HepG2 (cell line): ENCODE results near the gene LOXL3. TPM values are rescaled to one million over a fixed set of nuclear protein-coding genes. Genes with fewer than 3 reads are reported as not detected.

ENCODE experiments used
- BRCA1 ChIP-seq: sonication (generic); formaldehyde crosslinking; IDR thresholded peaks from 2 replicates; pipeline ENCODE4 v1.4.0; 2020; ENCODE audit warnings: missing genetic modification reagents
- CAMTA2 ChIP-seq: sonication (generic); formaldehyde crosslinking; IDR thresholded peaks from 2 replicates; pipeline ENCODE4 v1.4.0; 2020; ENCODE audit warnings: mild to moderate bottlenecking, missing genetic modification reagents, borderline replicate concordance
- CENPT ChIP-seq: sonication (generic); formaldehyde crosslinking; IDR thresholded peaks from 2 replicates; pipeline ENCODE4 v1.8.0; 2022; ENCODE audit warnings: low read depth, mild to moderate bottlenecking, moderate library complexity, missing genetic modification reagents
- CREM ChIP-seq, 2 experiments: sonication (generic) in 1 of 2; formaldehyde crosslinking in 1 of 2; IDR thresholded peaks; 2 replicates each; pipeline versions ENCODE4 v1.4.0 to v1.6.1; 2016 to 2020; ENCODE audit warnings: antibody characterized with exemption in 1 of 2, mild to moderate bottlenecking in 1 of 2, missing genetic modification reagents in 1 of 2
- ELF3 ChIP-seq: IDR thresholded peaks from 2 replicates; pipeline ENCODE4 v1.6.1; 2016; ENCODE audit warnings: missing genetic modification reagents, missing compliant biosample characterization
- GATAD1 ChIP-seq: IDR thresholded peaks from 2 replicates; pipeline ENCODE4 v1.6.1; 2016; ENCODE audit warnings: missing genetic modification reagents, missing compliant biosample characterization
- HOXA3 ChIP-seq: sonication (generic); formaldehyde crosslinking; IDR thresholded peaks from 2 replicates; pipeline ENCODE4 v1.5.0; 2020; ENCODE audit warnings: missing genetic modification reagents
- MIXL1 ChIP-seq: IDR thresholded peaks from 2 replicates; pipeline ENCODE4 v1.6.1; 2016
- RAD51 ChIP-seq: fragments of 450-650 bp; IDR thresholded peaks from 2 replicates; pipeline ENCODE4 v1.6.1; 2016; ENCODE audit warnings: borderline replicate concordance
- SP4 ChIP-seq: sonication (generic); formaldehyde crosslinking; IDR thresholded peaks from 2 replicates; pipeline ENCODE4 v1.8.1; 2023; ENCODE audit warnings: mild to moderate bottlenecking, missing genetic modification reagents
- TSC22D2 ChIP-seq: sonication (generic); formaldehyde crosslinking; IDR thresholded peaks from 2 replicates; pipeline ENCODE4 v1.5.1; 2020; ENCODE audit warnings: missing genetic modification reagents, mild to moderate bottlenecking, borderline replicate concordance
- ZC3H13 ChIP-seq: sonication (generic); formaldehyde crosslinking; IDR thresholded peaks from 2 replicates; pipeline ENCODE4 v1.8.1; 2023; ENCODE audit warnings: mild to moderate bottlenecking, missing genetic modification reagents, moderate library complexity
- ZFP90 ChIP-seq: sonication (generic); formaldehyde crosslinking; IDR thresholded peaks from 2 replicates; pipeline ENCODE4 v1.8.0; 2022; ENCODE audit warnings: missing genetic modification reagents, mild to moderate bottlenecking, inconsistent platforms, borderline replicate concordance
- ZNF235 ChIP-seq: sonication (generic); formaldehyde crosslinking; IDR thresholded peaks from 2 replicates; pipeline ENCODE4 v1.8.1; 2023; ENCODE audit warnings: mild to moderate bottlenecking, missing genetic modification reagents, borderline replicate concordance
- ZNF343 ChIP-seq: sonication (generic); formaldehyde crosslinking; IDR thresholded peaks from 2 replicates; pipeline ENCODE4 v1.4.0; 2020; ENCODE audit warnings: mild to moderate bottlenecking, missing genetic modification reagents
- ZNF614 ChIP-seq: IDR thresholded peaks from 2 replicates; pipeline ENCODE4 v1.6.1; 2018; ENCODE audit warnings: missing biosample characterization, missing genetic modification reagents, inconsistent platforms, borderline replicate concordance
- polyA plus RNA-seq, 8 experiments: library from polyadenylated mRNA; depleted of rRNA in 3 of 8; stranded (reverse) in 7 of 8; unstranded in 1 of 8; fragments of >200 nt; fragmentation: Illumina TruSeq in 4 of 8; extraction: Trizol in 4 of 8; gene quantifications; 2 replicates each; pipeline versions ENCODE4 v1.2.1 to v1.2.3, GENCODE V29; 2011 to 2016; ENCODE audit warnings: low read depth in 4 of 8, missing spikeins in 1 of 8, mixed read lengths in 1 of 8; ENCODE audit not compliant: insufficient read depth in 1 of 8
- total RNA-seq, 5 experiments: library from RNA; depleted of rRNA; stranded (reverse); fragments of >200 nt; fragmentation: Illumina TruSeq; extraction: Trizol; gene quantifications; 2 replicates each; pipeline ENCODE4 v1.2.3, GENCODE V29; 2016; ENCODE audit warnings: low read depth in 1 of 5
- TF ChIP-seq, protein P1 (sequence below): IDR thresholded peaks from 2 replicates; pipeline ENCODE4 v1.6.1; 2012; ENCODE audit warnings: inconsistent platforms
- TF ChIP-seq, protein P2 (sequence below): sonication (generic); formaldehyde crosslinking; IDR thresholded peaks from 2 replicates; pipeline ENCODE4 v1.4.0; 2020; ENCODE audit warnings: mild to moderate bottlenecking, missing genetic modification reagents
- TF ChIP-seq, protein P3 (sequence below): sonication (generic); formaldehyde crosslinking; IDR thresholded peaks from 2 replicates; pipeline ENCODE4 v1.4.0; 2020; ENCODE audit warnings: mild to moderate bottlenecking, low read depth, missing genetic modification reagents

LOXL3 gene
- total and polyA plus RNA-seq, 2 of the 13 experiments (the other 11 are each of a cell fraction or from before 2014, with no cell fraction given): 0.55 to 6.5 TPM

DNA sequence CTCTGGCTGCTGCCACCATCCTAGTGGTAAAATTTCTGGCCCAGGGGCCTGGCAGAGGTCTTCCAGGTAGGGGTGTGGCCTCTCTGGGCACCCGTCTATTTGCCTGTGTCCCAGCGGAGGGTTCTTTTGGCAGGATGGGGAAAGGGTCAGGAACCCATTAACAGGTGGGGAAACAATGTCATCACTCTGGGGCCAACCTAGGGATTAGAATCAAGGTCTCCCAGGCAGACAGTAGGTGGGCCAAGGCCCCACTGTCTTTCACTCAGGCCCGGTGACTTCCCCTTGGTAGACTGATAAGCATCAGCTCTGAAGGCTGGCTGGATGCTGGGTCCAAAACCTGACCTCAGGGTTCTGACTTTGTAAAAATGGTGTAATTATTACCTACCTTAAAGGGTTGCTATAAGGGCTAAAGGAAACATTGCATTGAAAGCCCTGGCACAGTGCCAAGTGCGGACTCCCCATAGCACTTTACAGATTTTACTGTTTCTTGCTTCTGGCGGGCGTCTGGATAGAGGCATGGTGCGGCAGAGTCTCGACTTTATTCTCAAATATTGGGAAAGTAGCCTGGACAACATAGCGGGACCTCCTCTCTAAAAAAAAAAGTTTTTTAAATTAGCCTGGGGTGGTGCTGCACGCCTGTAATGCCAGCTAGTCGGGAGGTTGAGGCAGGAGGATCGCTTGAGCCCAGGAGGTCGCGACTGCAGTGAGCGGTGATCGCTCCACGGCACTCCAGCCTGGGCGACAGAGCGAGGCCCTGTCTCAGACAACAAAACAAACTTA lies 56.6 kb downstream of the LOXL3 start (continued):
- TF ChIP-seq ELF3 (no peak; the same call in 1 of the 2 replicates), ZNF614 (CRISPR knock-in tag) (peak; percentile 16; the same call in 1 of the 2 replicates), GATAD1 (CRISPR knock-in tag) (peak; percentile 21; the same call in 1 of the 2 replicates), MIXL1 (CRISPR knock-in tag) (0 out of 2 replicates have a peak, but pooled peaks have one; percentile 46), CENPT (CRISPR knock-in tag) (0 out of 2 replicates have a peak, but pooled peaks have one; percentile 34), ZNF343 (CRISPR knock-in tag) (no peak), CREM (IDR thresholded peaks at IDR 0.05) (peak; percentile 70; the same call in 1 of the 2 replicates), CREM (CRISPR knock-in tag; IDR thresholded peaks at IDR 0.05) (no peak), CAMTA2 (CRISPR knock-in tag) (peak; percentile 72; the same call in 1 of the 2 replicates), ZC3H13 (CRISPR knock-in tag) (peak; percentile 86), HOXA3 (CRISPR knock-in tag) (peak; percentile 35; the same call in 1 of the 2 replicates), SP4 (CRISPR knock-in tag) (peak; percentile 46; the same call in 1 of the 2 replicates), RAD51 (no peak), ZNF235 (CRISPR knock-in tag) (peak; percentile 5; the same call in 1 of the 2 replicates), BRCA1 (CRISPR knock-in tag) (no peak), ZFP90 (CRISPR knock-in tag) (0 out of 2 replicates have a peak, but pooled peaks have one; percentile 32), TSC22D2 (CRISPR knock-in tag) (peak; percentile 25; the same call in 1 of the 2 replicates)
- TF ChIP-seq, protein P1, sequence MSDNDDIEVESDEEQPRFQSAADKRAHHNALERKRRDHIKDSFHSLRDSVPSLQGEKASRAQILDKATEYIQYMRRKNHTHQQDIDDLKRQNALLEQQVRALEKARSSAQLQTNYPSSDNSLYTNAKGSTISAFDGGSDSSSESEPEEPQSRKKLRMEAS: 0 out of 2 replicates have a peak, but pooled peaks have one; percentile 24
- TF ChIP-seq, protein P2, sequence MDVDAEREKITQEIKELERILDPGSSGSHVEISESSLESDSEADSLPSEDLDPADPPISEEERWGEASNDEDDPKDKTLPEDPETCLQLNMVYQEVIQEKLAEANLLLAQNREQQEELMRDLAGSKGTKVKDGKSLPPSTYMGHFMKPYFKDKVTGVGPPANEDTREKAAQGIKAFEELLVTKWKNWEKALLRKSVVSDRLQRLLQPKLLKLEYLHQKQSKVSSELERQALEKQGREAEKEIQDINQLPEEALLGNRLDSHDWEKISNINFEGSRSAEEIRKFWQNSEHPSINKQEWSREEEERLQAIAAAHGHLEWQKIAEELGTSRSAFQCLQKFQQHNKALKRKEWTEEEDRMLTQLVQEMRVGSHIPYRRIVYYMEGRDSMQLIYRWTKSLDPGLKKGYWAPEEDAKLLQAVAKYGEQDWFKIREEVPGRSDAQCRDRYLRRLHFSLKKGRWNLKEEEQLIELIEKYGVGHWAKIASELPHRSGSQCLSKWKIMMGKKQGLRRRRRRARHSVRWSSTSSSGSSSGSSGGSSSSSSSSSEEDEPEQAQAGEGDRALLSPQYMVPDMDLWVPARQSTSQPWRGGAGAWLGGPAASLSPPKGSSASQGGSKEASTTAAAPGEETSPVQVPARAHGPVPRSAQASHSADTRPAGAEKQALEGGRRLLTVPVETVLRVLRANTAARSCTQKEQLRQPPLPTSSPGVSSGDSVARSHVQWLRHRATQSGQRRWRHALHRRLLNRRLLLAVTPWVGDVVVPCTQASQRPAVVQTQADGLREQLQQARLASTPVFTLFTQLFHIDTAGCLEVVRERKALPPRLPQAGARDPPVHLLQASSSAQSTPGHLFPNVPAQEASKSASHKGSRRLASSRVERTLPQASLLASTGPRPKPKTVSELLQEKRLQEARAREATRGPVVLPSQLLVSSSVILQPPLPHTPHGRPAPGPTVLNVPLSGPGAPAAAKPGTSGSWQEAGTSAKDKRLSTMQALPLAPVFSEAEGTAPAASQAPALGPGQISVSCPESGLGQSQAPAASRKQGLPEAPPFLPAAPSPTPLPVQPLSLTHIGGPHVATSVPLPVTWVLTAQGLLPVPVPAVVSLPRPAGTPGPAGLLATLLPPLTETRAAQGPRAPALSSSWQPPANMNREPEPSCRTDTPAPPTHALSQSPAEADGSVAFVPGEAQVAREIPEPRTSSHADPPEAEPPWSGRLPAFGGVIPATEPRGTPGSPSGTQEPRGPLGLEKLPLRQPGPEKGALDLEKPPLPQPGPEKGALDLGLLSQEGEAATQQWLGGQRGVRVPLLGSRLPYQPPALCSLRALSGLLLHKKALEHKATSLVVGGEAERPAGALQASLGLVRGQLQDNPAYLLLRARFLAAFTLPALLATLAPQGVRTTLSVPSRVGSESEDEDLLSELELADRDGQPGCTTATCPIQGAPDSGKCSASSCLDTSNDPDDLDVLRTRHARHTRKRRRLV (CRISPR knock-in tag): 0 out of 2 replicates have a peak, but pooled peaks have one; percentile 47
- TF ChIP-seq, protein P3, sequence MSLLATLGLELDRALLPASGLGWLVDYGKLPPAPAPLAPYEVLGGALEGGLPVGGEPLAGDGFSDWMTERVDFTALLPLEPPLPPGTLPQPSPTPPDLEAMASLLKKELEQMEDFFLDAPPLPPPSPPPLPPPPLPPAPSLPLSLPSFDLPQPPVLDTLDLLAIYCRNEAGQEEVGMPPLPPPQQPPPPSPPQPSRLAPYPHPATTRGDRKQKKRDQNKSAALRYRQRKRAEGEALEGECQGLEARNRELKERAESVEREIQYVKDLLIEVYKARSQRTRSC (CRISPR knock-in tag): 0 out of 2 replicates have a peak, but pooled peaks have one; percentile 26
